HG02642 (cell line): ENCODE results near the gene THAP8.

Source experiments
- ATAC-seq: cut with Tn5 transposase; IDR thresholded peaks from one replicate; pipeline ENCODE4 v1.9.1; 2021; ENCODE audit warnings: mild to moderate bottlenecking; ENCODE audit not compliant: unreplicated experiment, poor library complexity

THAP8 gene

GRCh38 chr19:36032251-36033104 is 21.6 kb downstream of the THAP8 start, which contains the start of gene CLIP3:
TSS of gene CLIP3 (minus strand) at chr19:36032873. CDS start at chr19:36032357, 516 bp downstream.
- ATAC-seq, result no peak

DNA sequence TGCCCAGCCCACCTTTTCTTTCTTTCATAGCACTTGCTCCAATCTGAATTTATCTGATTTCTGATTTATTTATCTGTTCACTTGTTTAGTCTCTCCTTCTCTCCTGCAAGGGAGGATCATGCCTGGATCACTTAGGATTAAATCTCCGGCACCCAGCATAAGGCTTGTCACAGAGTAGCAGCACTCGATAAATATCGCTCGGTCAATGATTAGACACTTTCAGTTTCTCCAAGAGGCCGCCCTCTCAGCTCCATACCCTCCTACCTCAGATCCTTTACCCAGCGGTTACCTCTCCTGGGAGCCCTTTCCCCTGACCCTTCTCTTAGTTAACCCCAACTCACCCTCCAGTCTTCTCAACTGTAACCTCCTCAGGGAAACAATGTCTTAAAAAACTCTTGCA is 22.8 kb downstream of the THAP8 start:
- no peak for ATAC-seq

GRCh38 chr19:36030264-36031148 is 23.6 kb downstream of the THAP8 start:
- no peak for ATAC-seq

DNA sequence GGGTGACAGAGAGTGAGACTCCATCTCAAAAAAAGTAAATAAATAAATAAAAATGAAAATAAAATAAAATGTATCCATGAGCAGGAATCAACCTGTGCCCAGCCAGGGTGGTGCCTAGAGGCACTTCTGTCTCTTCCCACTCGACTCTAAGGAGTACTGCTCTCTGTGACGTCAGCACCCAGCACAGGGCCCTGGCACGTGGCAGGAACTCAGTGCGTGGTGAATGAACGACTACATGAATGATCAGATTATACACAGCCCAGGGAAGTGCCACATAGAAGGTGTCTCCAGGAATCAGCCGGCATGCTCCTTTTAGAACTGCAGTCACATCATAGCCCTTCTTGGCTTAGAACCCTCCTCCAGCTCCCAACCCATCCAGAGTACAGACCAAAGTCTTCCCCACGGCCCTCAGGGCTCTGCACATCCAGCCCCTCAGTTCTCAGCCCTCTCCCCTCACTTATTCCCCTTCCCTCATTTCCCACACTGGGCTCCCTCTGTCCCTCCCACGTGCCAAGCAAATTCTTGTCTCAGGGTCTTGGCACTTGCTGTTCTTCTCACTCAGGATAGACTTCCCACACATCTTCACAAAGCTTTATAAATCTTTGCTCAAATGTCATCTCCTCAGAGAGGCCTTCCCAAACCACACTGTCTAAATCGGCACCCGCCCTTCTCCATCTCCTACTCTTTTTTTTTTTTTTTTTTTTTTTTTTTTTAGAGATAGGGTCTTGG is 25.6 kb downstream of the THAP8 start:
- ATAC-seq, result no peak

GRCh38 chr19:36027696-36028095 is 26.4 kb downstream of the THAP8 start:
- no peak for ATAC-seq

- no peak for ATAC-seq
These were observed 27.8 kb downstream of the THAP8 start for GRCh38 chr19:36026091-36026876.

DNA sequence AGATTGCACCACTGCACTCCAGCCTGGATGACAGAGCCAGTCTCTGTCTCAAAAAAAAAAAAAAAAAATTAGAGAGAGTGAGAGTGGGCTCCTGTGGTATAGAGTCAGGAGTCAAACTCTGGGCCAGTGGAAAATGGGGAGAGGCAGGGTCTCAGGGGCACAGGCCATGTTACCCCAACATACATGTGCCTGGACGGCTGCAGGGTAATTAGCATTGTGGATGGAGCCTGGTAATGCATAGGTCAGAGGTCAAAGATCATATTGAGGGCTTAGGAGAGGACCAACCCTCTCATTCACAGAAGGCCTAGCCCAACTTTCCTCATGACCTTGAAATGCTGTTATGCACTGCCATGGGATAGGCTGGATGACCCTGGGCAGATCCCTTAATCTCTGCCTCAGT is 28.5 kb downstream of the THAP8 start:
- no peak for ATAC-seq

GRCh38 chr19:36023432-36023831 is 30.7 kb downstream of the THAP8 start:
- ATAC-seq, result no peak

DNA sequence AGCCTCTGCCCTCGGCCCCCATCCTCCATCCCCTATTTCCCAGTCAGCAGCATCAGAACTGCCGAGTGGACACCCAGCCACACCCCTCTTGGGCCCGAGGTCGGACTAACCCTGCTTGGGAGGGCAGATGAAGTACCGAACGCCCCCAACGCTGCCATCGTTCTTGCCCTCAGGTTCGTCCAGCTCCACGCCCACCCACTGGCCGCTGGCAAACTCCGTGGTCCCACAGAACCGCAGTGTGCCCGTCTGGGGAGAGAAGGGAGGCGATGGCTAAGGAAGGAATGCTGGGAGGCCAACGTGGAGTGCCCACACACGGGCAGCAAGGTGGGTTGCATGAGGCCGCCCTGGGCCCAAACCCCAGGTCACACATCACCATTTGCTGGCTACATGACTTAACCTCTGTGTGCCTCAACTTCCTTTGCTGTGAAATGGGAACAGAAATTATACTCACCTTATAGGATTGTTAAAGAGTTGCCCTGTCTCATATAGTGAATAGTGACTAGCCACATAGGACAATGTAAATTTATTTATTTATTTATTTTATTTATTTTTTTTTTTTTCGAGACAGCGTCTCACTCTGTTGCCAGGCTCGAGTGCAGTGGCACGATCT is 34.9 kb downstream of the THAP8 start:
- ATAC-seq, result no peak

GRCh38 chr19:36014012-36014924 is 39.8 kb downstream of the THAP8 start, which contains the start of gene ALKBH6:
TSS of gene ALKBH6 (minus strand) at chr19:36014213. CDS start at chr19:36013397, 816 bp downstream.
- peak; percentile 98 for ATAC-seq

DNA sequence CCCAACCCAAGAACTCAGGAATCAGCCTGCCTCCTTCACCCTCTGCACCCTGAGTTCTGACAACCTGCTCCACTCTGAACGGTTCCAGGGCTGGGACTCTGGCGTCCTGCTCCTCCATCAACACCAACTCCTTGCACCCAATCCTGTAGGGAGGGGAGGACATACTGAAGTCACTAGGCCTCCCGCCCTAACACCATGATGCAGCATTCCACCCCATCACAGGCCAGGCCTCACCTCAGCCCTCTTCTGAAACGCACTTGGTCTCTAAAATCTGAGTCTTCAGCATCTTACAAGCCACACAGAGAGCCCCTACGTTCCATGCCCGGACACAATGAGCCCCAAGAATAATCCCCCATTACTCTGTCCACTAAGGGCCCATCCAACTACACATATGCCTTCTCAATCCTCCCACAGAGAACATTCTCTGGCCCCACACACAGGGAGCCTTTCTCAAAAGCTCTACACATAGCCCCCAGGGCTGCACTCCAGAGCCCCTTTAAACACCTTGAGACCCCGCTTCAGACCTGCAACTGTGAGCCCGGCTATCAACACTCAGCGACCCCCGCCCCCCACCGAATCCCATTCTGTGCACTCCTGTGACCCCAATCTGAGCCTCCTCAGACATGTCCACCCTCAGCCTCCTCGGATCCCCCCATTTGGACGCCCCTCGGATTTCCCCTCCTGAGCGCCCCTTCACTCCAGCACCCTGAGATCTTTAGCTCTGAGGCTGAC is 40.6 kb downstream of the THAP8 start:
- ATAC-seq, result no peak

DNA sequence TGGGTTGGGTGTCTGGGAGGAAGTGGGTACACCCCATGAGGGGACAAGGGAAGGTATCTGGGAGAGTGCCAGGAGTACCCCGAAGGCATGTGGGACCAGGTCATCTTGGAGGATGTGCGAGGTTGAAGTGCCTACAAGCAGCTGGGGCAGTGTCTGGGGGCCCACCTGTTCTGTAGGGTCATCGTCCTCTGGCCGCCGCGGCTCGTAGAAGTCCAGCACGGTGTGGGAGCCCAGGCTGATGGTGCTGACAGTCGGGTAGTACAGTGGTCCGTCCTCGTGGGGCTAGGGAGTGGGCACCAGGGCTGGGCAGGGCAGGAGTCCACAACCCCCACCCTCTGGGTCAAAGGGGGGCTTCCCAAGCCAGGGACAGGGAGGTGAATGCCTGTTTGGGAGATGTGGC is 43.7 kb downstream of the THAP8 start:
- ATAC-seq, result no peak

- ATAC-seq, result no peak
These were observed 44.3 kb downstream of the THAP8 start for GRCh38 chr19:36009633-36010379.

- ATAC-seq, result no peak
These were observed 44.9 kb downstream of the THAP8 start for GRCh38 chr19:36009220-36009619.

DNA sequence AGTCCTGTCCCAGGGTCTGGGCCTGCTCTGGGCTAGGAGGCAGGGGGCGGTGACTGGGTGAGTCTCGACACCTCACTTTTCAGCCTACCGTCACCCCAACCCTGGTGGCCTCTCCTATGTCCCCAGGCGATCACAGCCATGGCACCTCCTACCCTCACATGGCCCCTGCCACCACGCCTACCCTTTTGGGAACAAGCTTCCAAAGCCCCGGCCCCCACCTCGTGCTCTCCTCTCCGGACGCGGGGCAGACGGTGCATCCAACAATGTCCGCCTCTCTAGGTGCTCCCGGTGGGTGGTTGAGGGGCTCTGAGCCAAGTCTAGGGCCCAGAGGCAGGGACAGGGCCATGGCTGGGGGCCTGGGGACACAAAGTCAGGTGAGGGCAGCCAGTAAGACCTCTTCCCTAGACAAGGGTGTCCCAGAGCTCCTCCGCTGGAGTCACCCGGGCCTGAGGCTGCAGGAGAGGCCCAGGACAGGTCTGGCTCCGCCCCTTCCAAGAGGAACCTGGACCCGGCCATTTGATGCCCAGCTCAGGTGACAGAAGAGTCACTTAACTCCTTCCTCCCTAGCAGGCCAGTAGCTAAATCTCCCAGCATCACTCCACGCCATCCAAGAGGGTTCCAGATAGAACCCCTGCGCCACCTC is 45.6 kb downstream of the THAP8 start, which contains the start of gene SYNE4:
Gene SYNE4, minus strand, starts transcription at position 478 of the 643 bp plus-strand sequence. Its CDS starts 132 bp downstream, at position 346.
- no peak for ATAC-seq

DNA sequence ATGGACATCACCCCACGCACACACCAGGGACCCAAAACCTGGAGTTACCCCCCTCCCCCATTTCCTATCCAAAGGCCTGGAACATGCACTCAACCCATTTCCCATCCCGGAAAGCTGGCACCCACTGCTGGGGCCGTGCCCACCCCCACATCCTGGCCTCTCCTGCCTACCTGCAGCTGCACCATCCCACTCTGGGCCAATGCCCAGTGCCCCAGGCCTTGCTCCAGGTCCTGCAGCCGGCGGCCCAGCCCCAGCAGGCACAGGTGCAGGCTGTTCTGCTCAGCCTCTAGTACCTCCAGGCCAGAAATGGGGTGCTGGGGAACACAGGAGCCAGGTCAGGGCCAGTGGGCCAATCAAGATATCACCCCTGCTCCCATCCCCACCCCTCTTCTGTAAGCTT is 47.1 kb downstream of the THAP8 start:
- ATAC-seq, result no peak
